IMR-90 (cell line): ENCODE results near the gene UBE2K. TPM values are rescaled to one million over a fixed set of nuclear protein-coding genes. Genes with fewer than 3 reads are reported as not detected.
"Not testable (repeated sequence)": the region's sequence is repeated elsewhere in the genome, so short reads cannot be mapped to it uniquely, and the experiment has no call there.

Experiments used
- ATAC-seq: fragments of 200-7000 bp; cut with Tn5 transposase; 2 replicates; pipeline ENCODE4 v1.9.1; 2020; ENCODE audit warnings: low read depth, mild to moderate bottlenecking, moderate library complexity
- BruUV-seq: library from RNA; stranded (reverse); fragments of 400-500 nt; replicated peaks from 2 replicates; lab custom pipeline; 2021; lab: Mats Ljungman, UMichigan
- CTCF ChIA-PET: fragments of 300-600 bp; formaldehyde crosslinking; extraction: SDS; loops from one replicate; lab custom pipeline; 2021; ENCODE audit warnings: antibody characterized with exemption; lab: Yijun Ruan, JAX
- POLR2A ChIA-PET: fragments of 300-600 bp; sonication (Branson Sonifier 250); formaldehyde crosslinking; loops from one replicate; lab custom pipeline; 2022; ENCODE audit warnings: antibody characterized with exemption; ENCODE audit not compliant: unreplicated experiment; lab: Charles Lee
- DNase-seq: peaks from one replicate; pipeline ENCODE4 v3.0.0; 2013
- H2AFZ ChIP-seq: replicated peaks from 2 replicates; pipeline ENCODE3; 2013; ENCODE audit warnings: low read length, mild to moderate bottlenecking; ENCODE audit not compliant: poor library complexity
- H2AK5ac ChIP-seq: 2 replicates; pipeline ENCODE4 v1.6.1; 2013; ENCODE audit warnings: low read depth, low read length, inconsistent platforms
- H2AK9ac ChIP-seq: replicated peaks from 2 replicates; pipeline ENCODE3; 2013; ENCODE audit warnings: mild to moderate bottlenecking, low read depth, low read length, moderate library complexity; ENCODE audit not compliant: poor library complexity
- H2BK120ac ChIP-seq: 2 replicates; pipeline ENCODE4 v1.6.1; 2013; ENCODE audit warnings: low read depth, low read length, inconsistent platforms
- H2BK15ac ChIP-seq: 3 replicates; pipeline ENCODE4 v1.6.1; 2013; ENCODE audit warnings: low read depth, low read length, inconsistent platforms
- H2BK20ac ChIP-seq: 2 replicates; pipeline ENCODE4 v1.6.1; 2013; ENCODE audit warnings: low read depth, mild to moderate bottlenecking, inconsistent platforms, low read length, moderate library complexity
- H2BK5ac ChIP-seq: 2 replicates; pipeline ENCODE4 v1.6.1; 2013; ENCODE audit warnings: mild to moderate bottlenecking, low read depth, low read length, inconsistent platforms; ENCODE audit not compliant: poor library complexity, severe bottlenecking
- H3K14ac ChIP-seq: replicated peaks from 2 replicates; pipeline ENCODE4 v1.6.1; 2013; ENCODE audit warnings: low read depth, low read length, inconsistent platforms
- H3K18ac ChIP-seq: 2 replicates; pipeline ENCODE4 v1.6.1; 2013; ENCODE audit warnings: low read depth, low read length, control low read depth
- H3K23ac ChIP-seq: 2 replicates; pipeline ENCODE4 v1.6.1; 2013; ENCODE audit warnings: low read depth, low read length, inconsistent platforms
- H3K27ac ChIP-seq: 2 replicates; pipeline ENCODE4 v1.5.1; 2013; ENCODE audit warnings: mild to moderate bottlenecking, control low read depth, low read length; ENCODE audit not compliant: insufficient read depth
- H3K27me3 ChIP-seq: 2 replicates; pipeline ENCODE4 v1.6.1; 2013; ENCODE audit warnings: low read length; ENCODE audit not compliant: control insufficient read depth, insufficient read depth
- H3K36me3 ChIP-seq: 2 replicates; pipeline ENCODE4 v1.6.1; 2013; ENCODE audit warnings: low read length, mixed read lengths; ENCODE audit not compliant: control insufficient read depth, insufficient read depth
- H3K4ac ChIP-seq: 2 replicates; pipeline ENCODE4 v1.6.1; 2013; ENCODE audit warnings: low read depth, low read length, inconsistent platforms
- H3K4me1 ChIP-seq: 2 replicates; pipeline ENCODE4 v1.6.1; 2013; ENCODE audit warnings: low read length, mixed read lengths; ENCODE audit not compliant: control insufficient read depth, insufficient read depth
- H3K4me2 ChIP-seq: 2 replicates; pipeline ENCODE4 v1.6.1; 2013; ENCODE audit warnings: low read depth, mild to moderate bottlenecking, control low read depth, low read length, moderate library complexity
- H3K4me3 ChIP-seq: 2 replicates; pipeline ENCODE4 v1.5.1; 2013; ENCODE audit warnings: low read depth, mild to moderate bottlenecking, control low read depth, low read length, moderate library complexity; ENCODE audit not compliant: insufficient read depth
- H3K56ac ChIP-seq: 2 replicates; pipeline ENCODE4 v1.6.1; 2013; ENCODE audit warnings: low read length, inconsistent platforms; ENCODE audit not compliant: insufficient read depth; ENCODE audit errors: extremely low read depth
- H3K79me1 ChIP-seq, 2 experiments: 2 replicates each; pipeline ENCODE4 v1.6.1; 2013; ENCODE audit warnings: low read length in 2 of 2, inconsistent platforms in 1 of 2, low read depth in 1 of 2
- H3K9ac ChIP-seq: 2 replicates; pipeline ENCODE4 v1.6.1; 2013; ENCODE audit warnings: low read depth, low read length, control low read depth
- H3K9me1 ChIP-seq: 2 replicates; pipeline ENCODE4 v1.6.1; 2013; ENCODE audit warnings: low read length, inconsistent platforms; ENCODE audit not compliant: insufficient read depth
- H3K9me3 ChIP-seq: 2 replicates; pipeline ENCODE4 v1.6.1; 2013; ENCODE audit warnings: low read length; ENCODE audit not compliant: control insufficient read depth, insufficient read depth
- H4K20me1 ChIP-seq: 2 replicates; pipeline ENCODE4 v1.6.1; 2013; ENCODE audit warnings: low read length, inconsistent platforms; ENCODE audit not compliant: insufficient read depth
- H4K5ac ChIP-seq: 2 replicates; pipeline ENCODE4 v1.6.1; 2013; ENCODE audit warnings: mild to moderate bottlenecking, low read depth, low read length, control low read depth
- H4K8ac ChIP-seq, 2 experiments: 2 replicates each; pipeline ENCODE4 v1.6.1; 2013; ENCODE audit warnings: low read depth in 2 of 2, low read length in 2 of 2, control low read depth in 1 of 2, inconsistent platforms in 1 of 2
- H4K91ac ChIP-seq: 2 replicates; pipeline ENCODE4 v1.6.1; 2013; ENCODE audit warnings: low read depth, low read length, inconsistent platforms; ENCODE audit not compliant: insufficient read depth
- WGBS, 2 experiments: methylation state at CpG; one replicate each; pipeline versions ENCODE4 v1.1.5 to v1.1.7; 2013; ENCODE audit warnings: missing lambda C conversion rate in 2 of 2; ENCODE audit not compliant: insufficient read length in 1 of 2; ENCODE audit errors: extremely low coverage in 2 of 2; 5-methylcytosine and 5-hydroxymethylcytosine counted together
- dilution Hi-C: fragments of 300-500 bp; cut with HindIII; formaldehyde crosslinking; loops from one replicate; pipeline ENCODE4 v1.14.3; 2018; ENCODE audit warnings: low sequenced_read_pairs; ENCODE audit not compliant: unreplicated experiment
- in situ Hi-C: fragments of 300-500 bp; cut with MboI; formaldehyde crosslinking; loops from 3 replicates; pipeline ENCODE4 v1.14.3; 2019; ENCODE audit warnings: low sequenced_read_pairs, inconsistent platforms, mixed read lengths
- intact Hi-C: fragments of 100-400 bp; cut with micrococcal nuclease; formaldehyde crosslinking; loops from 2 replicates; pipeline ENCODE4 v1.10.0; 2022
- polyA plus RNA-seq, 3 experiments: library from polyadenylated mRNA; depleted of rRNA; stranded (reverse); fragments of >200 nt; gene quantifications; 2 replicates each; pipeline ENCODE4 v1.2.3, GENCODE V29; 2012; ENCODE audit warnings: low replicate concordance in 1 of 3
- total RNA-seq: library from RNA; depleted of rRNA; stranded (reverse); fragments of >200 nt; gene quantifications from 2 replicates; pipeline ENCODE4 v1.2.3, GENCODE V29; 2012

UBE2K gene
- total and polyA plus RNA-seq, 2 of the 4 experiments (the other 2 are of a cell fraction): 17.7 to 44.8 TPM

DNA sequence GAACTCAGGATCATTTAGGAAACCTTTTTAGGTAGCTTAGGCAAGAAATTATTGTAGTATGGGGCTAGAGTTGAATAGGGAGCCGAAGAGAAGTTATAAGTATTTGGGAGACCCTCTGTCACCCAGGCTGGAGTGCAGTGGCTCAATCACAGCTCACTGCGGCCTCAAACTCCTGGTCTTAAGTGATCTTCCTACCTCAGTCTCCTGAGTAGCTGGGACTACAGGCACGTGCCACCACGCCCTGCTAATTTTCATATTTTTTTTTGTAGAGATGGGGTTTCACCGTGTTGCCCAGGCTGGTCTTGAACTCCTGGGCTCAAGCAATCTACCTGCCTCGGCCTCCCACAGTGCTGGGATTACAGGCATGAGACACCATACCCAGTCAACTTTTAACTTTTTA is 23.3 kb downstream of the UBE2K start:
- H3K4me3 ChIP-seq, H3K9me1 ChIP-seq, H3K14ac ChIP-seq, H3K4me1 ChIP-seq, H3K27ac ChIP-seq, ATAC-seq, H3K9ac ChIP-seq, in situ Hi-C loops, H3K18ac ChIP-seq, H3K9me3 ChIP-seq, H3K36me3 ChIP-seq, H2BK5ac ChIP-seq, H4K8ac ChIP-seq, H2AK5ac ChIP-seq, dilution Hi-C loops, H3K23ac ChIP-seq, H2AK9ac ChIP-seq, BruUV-seq, H3K4ac ChIP-seq, H4K91ac ChIP-seq, H3K27me3 ChIP-seq, H4K5ac ChIP-seq, DNase-seq, H2BK20ac ChIP-seq, H3K56ac ChIP-seq, H3K4me2 ChIP-seq, H2BK15ac ChIP-seq, H2AFZ ChIP-seq, POLR2A ChIA-PET, intact Hi-C loops, H2BK120ac ChIP-seq: not testable (repeated sequence)
- peaks cover 89% of the 10 kb centered on the region for H4K20me1 ChIP-seq
- CTCF ChIA-PET: interaction anchor here (1.8 kb wide), 1 partner anchor 10 kb away, joined by 4 read pairs; no protein-coding TSS in a partner anchor
- no CpG with 5 or more reads among the region's 6 CpGs for WGBS, 2 experiments
- H3K79me1 ChIP-seq: peaks cover 7 to 61% of the 10 kb centered on the region in 2 experiments
